Measurements from ENCODE around the gene TMEM243. TPM values are rescaled to one million over a fixed set of nuclear protein-coding genes. Genes with fewer than 3 reads are reported as not detected.

TMEM243 gene
- total RNA-seq, 2 donors from 2014 or later = 16.4 to 23.1 TPM

DNA sequence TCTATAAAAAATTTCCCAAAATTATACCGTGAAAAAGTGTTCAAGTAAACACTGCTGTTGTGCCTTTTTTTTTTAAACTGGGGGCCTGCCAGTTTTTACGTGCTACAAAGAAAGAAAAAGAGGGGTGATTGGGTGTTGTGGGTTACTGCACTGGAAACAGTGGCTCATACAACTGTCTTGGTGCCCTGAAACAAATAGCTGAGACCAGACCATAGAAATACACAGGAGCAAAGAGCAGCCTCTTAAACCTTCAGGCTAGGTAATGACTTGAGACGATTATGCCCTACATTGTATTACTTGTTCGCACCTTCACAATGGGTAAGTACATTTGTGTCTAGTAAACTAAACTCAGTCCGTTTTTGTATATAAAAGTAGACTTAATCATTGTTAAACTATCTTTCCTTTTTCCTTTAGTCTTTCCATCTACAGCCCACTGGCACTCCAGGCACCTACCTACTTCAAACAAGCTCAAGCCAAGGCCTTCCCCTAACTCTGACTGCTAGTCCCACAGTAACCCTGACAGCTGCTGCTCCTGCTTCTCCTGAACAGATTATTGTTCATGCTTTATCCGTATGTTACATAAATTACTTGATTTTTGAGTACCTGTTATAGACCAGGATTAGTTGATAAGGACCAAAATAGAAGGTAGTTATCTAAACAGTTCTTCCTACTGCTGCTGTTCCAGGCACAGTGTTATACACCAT is 26.6 kb downstream of the TMEM243 start:
- Histone ChIP-seq H3K4me1 (no peaks in the 10 kb centered on the region), H3K27me3 (no peaks in the 10 kb centered on the region), H3K4me3 (no peak overlapping the region), H3K9ac (ENCODE audit: low read depth in 2 of 2, low read length in 2 of 2) (no peak overlapping the region), H3K9me3 (no peaks in the 10 kb centered on the region), H3K27ac (no peak overlapping the region), H3K36me3 (peaks cover 22% of the 10 kb centered on the region)
- TF ChIP-seq, protein P1, sequence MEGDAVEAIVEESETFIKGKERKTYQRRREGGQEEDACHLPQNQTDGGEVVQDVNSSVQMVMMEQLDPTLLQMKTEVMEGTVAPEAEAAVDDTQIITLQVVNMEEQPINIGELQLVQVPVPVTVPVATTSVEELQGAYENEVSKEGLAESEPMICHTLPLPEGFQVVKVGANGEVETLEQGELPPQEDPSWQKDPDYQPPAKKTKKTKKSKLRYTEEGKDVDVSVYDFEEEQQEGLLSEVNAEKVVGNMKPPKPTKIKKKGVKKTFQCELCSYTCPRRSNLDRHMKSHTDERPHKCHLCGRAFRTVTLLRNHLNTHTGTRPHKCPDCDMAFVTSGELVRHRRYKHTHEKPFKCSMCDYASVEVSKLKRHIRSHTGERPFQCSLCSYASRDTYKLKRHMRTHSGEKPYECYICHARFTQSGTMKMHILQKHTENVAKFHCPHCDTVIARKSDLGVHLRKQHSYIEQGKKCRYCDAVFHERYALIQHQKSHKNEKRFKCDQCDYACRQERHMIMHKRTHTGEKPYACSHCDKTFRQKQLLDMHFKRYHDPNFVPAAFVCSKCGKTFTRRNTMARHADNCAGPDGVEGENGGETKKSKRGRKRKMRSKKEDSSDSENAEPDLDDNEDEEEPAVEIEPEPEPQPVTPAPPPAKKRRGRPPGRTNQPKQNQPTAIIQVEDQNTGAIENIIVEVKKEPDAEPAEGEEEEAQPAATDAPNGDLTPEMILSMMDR (IDR thresholded peaks at IDR 0.05) = no peak
- no peak for DNase-seq
- intact Hi-C loops (cut with DNase I) = no loop called here

DNA sequence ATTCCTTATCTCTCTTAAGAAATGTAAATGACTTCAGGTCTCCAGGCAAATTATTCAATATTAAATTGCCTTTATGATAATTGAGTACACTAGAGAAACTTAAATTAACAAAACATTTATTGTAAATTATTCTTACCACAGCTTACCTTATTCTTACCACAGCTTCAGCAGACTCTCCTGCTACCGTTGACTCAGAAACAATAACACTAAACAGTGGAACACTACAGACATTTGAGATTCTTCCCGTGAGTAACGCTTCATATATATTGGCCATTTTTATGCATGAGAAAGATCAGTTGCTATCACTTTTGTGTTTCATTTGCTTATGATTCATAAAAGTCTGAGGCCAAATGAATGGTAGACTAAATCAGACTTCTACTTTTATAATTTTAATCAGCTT is 28.7 kb downstream of the TMEM243 start:
- peaks cover 17% of the 10 kb centered on the region for H3K36me3 ChIP-seq
- no peaks in the 10 kb centered on the region for H3K9me3 ChIP-seq
- intact Hi-C loops (cut with DNase I) = no loop called here
- H3K27me3 ChIP-seq = no peaks in the 10 kb centered on the region
- no peak overlapping the region for H3K27ac ChIP-seq
- TF ChIP-seq, protein P1 (IDR thresholded peaks at IDR 0.05) = no peak
- no peak for DNase-seq
- H3K9ac ChIP-seq (ENCODE audit: low read depth in 2 of 2, low read length in 2 of 2) = no peak overlapping the region
- no peak overlapping the region for H3K4me3 ChIP-seq
- no peaks in the 10 kb centered on the region for H3K4me1 ChIP-seq

DNA sequence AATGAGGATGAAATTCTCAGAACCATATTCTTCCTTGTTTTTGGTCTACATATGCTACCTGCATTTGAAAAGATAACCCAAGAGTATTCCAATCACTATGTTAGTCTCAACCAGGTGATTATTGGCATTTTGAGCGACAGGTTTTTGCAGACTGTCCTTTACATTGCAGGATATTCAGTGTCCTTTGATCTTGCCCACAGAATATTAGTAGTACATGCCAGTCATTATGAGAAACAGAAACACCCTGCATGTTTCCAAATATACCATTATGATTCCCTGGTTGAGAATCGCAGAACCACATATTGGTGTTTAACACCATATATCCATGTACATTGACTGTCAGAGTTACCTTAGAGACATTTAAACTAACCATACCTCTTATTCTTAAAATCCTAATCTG is 30.6 kb downstream of the TMEM243 start:
- intact Hi-C loops (cut with DNase I) = no loop called here
- Histone ChIP-seq H3K4me3 (no peak overlapping the region), H3K36me3 (peaks cover 7% of the 10 kb centered on the region), H3K27me3 (no peaks in the 10 kb centered on the region), H3K9ac (ENCODE audit: low read depth in 2 of 2, low read length in 2 of 2) (no peak overlapping the region), H3K4me1 (no peaks in the 10 kb centered on the region), H3K27ac (no peak overlapping the region), H3K9me3 (no peaks in the 10 kb centered on the region)
- DNase-seq = no peak
- TF ChIP-seq, protein P1 (IDR thresholded peaks at IDR 0.05) = no peak

DNA sequence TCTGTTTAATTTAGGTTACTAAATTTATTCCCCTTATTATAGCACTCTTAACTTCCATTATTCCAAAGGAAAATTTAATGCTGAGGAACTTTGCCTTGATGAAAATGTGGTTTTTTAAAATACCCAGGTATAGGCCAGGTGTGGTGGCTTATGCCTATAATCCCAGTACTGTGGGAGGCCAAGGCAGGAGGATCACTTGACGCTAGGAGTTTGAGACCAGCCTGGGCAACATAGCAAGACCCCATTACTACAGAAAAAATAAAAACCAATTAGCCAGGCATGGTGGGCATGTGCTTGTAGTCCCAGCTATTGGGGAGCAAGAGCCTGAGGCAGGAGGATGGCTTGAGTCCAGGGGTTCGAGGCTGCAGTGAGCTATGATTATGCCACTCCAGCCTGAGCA is 32.4 kb downstream of the TMEM243 start:
- TF ChIP-seq, protein P1 (IDR thresholded peaks at IDR 0.05) = no peak
- Histone ChIP-seq H3K9ac (ENCODE audit: low read depth in 2 of 2, low read length in 2 of 2) (no peak overlapping the region), H3K36me3 (peaks cover 7% of the 10 kb centered on the region), H3K27me3 (no peaks in the 10 kb centered on the region), H3K9me3 (no peaks in the 10 kb centered on the region), H3K4me3 (no peak overlapping the region), H3K4me1 (no peaks in the 10 kb centered on the region), H3K27ac (no peak overlapping the region)
- intact Hi-C loops (cut with DNase I) = no loop called here
- no peak for DNase-seq

DNA sequence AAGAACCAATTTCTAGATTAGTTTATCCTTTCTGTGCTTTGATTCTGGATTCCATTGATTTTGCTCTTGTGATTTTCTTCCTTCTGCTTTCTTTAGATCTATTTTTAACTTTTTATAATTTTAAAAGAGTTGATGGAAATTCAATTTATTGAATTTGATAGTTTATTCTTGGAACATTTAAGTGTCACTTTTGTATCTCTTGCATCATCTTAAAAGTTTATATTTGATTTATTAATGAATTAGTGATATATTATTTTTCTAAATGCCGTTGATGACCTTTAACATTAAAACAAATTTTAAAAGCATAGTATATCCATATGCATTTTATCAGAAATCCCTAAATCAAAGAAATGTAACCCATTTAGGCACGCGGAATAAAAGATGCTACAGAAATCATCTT is 40.4 kb downstream of the TMEM243 start:
- intact Hi-C loops (cut with DNase I) = no loop called here
- no peaks in the 10 kb centered on the region for H3K27me3 ChIP-seq
- H3K9me3 ChIP-seq = no peaks in the 10 kb centered on the region
- H3K4me1 ChIP-seq = no peaks in the 10 kb centered on the region
- DNase-seq = no peak
- H3K27ac ChIP-seq = no peak overlapping the region
- H3K9ac ChIP-seq (ENCODE audit: low read depth in 2 of 2, low read length in 2 of 2) = no peak overlapping the region
- H3K4me3 ChIP-seq = no peak overlapping the region
- TF ChIP-seq, protein P1 (IDR thresholded peaks at IDR 0.05) = no peak
- H3K36me3 ChIP-seq = no peaks in the 10 kb centered on the region
